ENCODE measurements around the gene DMBX1.

Gene DMBX1

DNA sequence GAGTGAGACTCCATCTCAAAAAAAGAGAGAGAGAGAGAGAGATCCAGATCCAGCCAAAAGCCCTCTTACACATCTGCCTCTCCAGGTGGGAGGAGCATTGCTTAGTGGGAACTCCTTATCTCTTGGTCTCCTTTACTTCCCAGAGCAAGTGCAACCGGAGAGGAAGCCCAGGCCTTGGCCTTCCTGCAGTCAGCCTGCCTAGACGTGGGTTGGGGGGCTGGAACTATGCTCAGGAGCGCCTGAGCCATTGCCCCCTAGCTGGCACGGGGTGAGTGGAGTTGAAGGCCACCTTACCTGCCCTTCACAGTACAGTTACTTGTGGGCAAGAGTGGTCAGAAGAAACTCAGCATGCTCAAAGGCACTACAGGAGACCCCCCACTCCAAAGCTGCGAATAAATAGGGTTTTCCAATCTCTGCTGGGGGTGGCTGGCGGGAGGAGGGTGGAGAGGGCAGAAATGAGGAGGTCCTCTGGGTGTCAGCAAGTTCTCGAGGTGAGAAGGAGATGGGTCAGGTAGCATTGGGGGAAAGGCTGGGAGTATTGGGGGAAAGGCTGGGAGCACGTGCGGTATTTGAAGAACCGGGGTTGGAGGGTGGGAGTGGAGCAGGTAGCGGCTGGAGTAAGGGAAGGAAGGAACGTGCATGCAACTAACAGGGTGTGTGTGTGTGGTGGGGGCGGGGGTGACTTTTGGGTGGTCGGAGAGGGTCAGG, 4.7 kb upstream of the DMBX1 start:
- FAIRE-seq = no peak

DNA sequence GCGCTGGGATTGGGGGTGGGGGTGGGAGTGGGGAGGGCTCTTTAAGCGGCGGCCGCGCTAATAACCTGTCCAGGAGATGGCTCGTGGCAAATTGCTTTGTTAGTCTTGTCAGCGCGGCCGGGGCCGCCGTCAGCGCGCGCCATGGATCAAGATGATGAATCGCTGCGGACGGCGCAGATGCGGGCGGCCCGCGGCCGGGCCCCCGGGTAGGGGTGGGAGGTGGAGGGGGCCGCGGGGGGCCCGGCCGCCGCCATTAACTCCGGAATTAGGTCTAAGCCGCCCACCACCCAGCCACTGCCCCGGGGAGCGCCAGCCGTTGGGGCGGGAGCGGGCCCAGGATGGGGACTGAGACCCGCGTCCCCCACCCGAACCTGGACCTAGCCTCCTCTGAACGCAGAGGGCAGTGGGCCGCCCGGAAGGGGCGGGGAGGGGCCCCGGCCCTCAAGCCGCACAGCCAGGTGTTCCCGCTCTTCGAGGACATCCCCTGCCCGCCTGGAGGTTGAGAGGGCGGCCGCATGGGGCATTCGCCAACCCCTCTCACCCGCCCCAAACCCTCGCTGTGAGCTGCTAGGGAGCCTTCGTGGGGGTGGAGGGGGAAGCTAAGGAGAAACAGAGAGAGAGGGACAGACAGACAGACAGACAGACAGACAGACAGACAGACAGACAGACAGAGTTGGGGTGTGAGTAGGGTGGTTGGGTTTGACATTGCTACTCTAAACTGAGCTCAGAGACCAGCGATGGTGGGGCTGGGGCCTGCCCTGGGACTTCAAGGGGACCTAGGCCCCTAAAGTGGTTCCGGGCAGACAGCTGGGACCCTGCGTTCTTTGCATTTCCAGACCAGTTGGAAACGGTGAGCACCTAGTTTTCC, 3.8 kb upstream of the DMBX1 start:
- no peak for FAIRE-seq

DNA sequence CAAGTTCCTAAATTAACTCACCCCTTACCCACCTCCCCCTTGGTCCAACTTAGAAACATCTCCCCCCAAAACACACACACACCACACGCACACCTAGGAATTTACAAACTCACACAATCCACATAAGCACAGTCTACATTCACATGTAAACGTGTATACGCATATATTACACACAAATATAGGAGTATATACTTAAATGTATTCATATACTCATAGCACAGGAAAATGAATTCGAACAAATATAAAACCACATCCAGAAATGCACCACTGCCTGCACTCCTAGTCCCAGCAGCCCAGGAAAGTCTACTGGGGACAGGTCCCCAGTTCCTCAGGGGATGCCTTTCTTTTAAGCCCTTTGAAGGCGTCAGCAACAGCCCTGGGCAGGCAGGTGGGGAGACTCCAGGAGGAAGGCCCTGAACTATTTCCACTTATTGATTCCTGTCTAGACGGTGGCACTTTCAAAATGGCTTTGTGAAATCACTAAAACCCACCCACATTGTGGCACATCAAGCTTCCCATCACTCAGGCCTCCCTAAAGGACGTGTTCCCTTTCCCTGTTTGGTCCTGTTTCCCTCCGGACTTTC, 3.1 kb upstream of the DMBX1 start:
- no peak for FAIRE-seq

DNA sequence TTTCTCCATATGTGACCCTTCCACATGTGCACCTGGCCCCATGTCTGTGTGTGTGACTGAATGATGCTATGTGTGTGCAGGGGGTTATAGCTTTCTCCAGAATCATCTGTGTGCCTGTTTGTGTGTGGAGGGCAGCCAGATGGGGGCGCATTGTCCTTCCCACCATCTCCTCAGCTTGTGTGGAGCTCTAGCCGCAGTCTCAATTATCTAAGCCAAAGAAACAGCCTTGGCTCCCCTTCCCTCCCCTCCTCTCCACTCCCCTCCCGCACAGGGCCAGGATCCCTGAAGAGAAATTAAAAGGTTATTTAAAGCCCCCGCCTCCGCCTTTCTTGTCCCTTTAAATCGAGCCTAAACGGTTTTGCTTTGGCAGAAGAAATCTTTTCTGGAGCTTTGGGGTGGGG, 1.8 kb upstream of the DMBX1 start:
- no peak for FAIRE-seq

DNA sequence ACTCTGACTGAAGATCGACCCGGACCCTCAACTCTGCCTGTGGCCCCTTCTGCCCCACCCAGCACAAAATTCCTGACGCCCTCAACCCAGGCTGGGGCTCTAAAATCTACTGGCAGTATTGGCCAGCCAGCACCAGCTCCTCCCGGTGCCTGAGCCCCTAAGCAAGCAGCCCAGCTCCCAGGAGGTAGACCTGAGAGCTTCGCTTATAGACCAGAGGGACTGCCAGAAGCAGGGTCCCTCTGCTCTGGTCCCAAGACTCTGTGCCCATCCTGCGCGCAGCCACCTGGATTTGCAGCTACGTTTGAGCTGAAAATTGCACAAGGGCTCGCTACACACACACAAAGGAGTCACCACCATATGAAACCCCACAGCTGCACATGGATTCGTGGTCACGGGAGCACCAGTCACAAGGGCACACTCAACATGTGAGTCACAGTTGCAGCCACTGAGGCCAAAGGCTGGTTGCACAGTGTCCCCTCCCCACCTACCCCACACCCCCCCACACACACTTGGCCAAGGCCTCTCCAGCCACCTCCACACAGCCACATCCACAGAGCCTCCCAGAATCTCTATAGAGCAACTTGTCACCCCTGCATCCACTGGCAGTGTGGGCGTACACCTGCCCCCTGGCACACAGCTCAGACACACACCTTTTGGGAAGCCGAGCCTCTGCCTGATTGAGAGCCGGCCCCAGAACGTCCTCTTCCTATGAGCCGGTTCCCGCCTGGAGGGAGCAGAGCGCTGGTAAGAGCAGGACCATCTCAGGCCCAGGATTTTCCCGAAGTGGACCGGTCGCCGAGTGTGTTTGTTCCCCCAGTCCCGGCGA, 1.1 kb upstream of the DMBX1 start:
- no peak for FAIRE-seq

DNA sequence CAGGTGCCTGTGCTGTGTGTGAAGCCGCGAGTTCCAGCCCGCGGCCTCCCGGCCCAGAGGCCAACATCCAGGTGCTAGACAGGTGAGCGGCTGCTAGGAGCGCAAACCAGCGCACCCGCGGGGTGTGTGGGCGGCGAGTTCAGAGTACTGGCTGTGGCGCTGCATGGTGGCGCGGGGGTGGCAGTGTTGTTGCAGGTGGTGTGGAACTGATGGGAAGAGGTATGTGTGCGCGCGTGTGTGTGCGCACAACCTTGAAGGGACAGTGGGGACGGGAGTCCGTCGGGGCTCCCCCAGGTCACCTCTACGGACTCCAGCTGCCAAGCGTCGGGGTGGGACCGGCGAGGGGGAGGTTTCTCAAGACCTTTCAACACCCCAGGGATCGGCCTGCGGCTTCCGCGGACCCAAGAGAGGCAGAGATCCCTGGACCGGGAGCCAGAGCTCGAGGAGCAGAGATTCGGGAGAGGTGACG, 433 bp upstream of the DMBX1 start:
- no peak for FAIRE-seq

DNA sequence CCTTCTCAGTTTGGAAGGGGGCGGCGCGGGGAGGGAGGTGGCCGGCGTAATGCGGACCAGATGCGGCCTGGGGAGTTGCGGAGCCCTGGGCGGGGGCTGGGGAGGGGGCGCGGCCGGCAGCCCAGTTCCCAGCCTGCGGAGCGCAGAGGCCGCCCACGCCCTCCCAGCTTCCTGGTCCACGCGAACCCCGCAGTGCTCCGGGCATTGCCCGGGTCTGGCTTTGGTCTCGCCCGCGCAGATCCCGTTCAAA, 695 bp downstream of the DMBX1 start:
- FAIRE-seq = no peak

DNA sequence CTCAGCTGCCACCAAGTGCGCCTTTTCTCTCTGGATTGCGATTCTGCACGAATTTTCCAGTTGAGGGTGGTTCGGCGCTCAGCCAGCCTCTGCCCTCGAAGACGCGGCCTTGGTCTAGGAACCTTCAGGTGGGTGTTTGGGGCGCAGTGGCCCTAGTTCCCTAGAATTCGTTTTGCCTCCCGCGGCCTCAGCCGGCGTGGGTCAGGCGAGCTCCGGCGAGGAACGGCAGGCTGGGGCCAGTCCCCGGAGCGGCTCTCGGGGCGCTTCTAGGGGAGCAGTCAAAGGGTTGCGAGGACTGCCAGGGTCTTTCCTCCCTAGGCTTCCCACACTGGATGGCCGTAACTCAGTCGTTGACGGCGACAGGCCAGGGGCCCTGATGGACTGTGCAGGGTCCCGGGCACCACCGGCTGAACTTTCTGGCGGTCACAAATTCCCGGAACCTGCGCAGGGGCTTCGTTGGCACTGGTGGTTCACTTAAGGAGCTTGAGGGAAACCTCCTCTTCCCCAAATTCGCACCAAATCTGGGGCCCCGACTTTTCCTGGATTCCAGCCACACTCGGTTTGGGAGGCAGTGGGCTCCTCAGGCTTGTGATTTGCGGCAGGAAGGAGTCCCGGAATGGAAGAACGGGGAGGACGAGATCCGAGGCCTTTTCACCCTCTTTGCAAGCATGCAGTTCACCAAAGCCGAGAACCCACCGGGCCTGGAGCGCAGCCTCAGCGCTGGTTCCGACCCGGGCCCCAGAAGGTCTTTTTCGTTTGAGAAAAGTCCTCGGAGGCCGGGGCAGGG, 1.2 kb downstream of the DMBX1 start:
- FAIRE-seq = no peak

DNA sequence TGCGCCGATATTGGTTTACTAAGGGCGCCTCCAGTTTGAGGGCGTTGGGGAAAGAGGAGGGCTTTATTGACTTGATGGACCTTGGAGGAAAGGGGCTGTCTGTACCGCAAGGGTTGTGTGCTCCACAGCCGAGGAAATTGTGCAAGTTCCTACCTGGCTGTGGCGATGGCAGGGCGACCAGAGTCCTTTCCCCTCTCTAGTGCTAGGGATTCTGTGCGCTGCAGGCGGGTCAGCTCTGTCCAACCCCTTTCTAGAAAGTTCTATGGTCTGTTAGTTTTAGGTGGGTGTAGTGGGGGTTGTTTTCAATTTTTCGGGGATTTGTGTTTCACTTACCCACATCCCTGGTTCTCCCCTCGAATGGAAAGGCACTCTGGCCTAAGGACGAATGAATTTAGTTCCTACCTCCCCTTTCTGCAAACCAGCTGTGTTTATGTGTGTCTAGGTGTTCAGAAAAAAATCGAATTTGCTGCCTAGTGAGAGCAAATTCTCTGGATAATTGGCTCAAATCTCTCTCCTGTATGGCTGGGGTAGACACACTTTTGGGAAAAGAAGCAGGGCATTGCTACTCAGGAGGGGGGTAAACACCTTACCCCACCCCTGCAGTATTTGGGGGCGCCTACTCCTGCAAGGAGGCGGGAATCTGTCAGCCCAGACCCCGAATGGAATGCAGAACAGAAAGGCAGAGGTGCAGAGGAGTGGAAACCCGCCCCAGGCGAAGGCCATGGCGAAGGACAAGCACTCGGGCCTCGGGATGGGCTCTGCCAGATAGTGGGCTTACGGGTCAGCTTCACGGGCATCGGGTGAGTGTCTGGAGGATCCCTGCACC, 2.0 kb downstream of the DMBX1 start:
- FAIRE-seq = no peak

DNA sequence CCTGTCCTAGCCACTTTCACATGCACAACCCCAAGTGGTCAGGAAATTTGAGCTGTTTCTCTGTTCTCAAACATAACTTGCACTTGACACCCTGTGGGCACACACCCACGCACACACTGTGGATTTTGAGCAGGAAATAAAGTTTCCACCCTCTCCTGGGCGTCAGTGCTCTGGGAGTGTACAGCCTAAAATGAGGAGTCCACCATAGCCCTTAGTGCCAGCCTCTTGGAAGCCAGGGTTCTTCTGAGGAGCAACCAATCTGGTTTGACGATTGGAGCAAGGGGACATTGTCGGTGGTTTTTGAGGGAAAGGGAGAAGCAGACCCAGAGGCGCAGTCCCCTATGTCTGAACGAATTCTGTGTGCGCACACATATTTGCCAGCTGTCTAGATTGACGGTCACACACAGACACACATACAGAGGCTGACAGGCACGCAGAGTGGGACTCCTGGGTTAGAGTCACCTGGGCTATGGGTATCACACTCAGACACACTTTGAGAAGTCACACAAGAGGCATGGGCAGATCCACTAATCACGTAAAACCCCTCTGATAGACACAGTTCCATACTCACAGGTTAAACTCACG, 2.7 kb downstream of the DMBX1 start:
- FAIRE-seq = no peak

DNA sequence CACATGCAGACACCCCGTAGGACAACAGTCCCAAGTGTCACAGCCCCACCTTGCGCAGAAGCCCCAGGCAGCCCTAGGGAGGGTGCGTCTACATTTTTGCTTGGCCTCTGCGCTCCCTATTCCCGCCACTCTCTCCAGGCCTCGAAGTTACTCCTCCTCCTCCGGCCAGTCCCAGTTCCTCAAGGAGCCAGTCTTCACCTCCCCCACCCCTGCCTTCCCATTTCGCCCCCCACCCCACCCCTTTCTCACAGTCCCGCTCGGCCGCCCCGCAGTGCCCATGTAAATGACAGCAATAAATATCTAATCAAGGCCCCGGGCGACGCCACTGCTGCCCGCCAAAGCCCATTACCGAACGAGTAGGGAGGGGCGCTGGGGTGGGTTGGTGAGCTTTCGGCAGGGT, 3.2 kb downstream of the DMBX1 start:
- FAIRE-seq = no peak

DNA sequence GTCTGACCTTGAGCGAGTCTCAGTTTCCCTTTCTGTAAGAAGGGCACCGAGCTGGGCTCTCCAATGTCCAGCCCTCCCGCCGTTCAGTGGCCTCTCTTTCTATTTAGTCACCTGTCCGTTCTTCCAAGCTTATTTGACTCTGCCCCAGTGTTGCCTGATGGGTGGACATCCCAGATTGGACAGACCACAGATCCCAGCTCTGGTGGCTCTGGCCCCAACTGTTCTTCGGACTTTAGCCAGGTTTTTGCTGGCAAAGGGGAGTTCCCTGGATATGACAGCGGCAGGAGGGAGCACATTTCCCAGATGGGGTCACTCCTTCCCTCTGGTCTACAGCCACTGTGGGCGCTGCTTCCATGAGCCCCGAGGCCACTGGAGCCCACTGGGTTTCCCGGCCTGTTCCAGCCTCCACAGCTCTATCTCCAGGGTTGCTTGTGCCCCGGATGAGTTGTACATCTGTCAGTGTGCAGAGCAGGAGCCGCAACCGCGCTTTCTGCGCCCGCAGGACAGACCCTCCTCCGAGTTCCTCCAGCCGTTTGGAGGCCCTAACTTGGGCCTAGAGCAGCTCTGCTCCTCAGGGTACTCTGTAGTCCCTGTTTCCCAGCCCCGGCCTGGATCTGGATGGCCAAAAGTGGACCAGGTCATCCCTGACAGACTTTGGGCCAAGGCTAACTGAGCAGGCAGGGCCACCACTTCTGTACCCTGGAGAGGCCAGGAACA, 3.8 kb downstream of the DMBX1 start:
- no peak for FAIRE-seq

DNA sequence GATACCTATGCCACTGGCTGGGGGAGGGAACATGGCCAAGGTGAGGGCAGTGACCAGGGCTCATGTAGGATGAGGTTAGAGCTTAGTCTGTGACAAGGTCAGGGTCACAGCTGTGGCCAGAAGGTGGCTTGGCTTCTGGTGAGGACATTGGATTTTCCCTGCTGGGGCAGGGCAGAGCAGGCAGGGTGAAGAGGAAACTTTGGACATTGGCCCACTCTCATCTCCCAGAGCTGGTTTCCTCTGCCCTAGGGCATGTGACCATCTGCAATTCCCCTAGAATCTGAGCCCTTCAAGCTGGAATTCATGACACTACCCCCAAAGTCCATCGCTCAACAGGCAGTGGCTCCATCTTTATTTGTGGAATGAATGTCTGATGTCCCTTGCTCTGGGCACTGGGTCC, 5.3 kb downstream of the DMBX1 start:
- FAIRE-seq = no peak

DNA sequence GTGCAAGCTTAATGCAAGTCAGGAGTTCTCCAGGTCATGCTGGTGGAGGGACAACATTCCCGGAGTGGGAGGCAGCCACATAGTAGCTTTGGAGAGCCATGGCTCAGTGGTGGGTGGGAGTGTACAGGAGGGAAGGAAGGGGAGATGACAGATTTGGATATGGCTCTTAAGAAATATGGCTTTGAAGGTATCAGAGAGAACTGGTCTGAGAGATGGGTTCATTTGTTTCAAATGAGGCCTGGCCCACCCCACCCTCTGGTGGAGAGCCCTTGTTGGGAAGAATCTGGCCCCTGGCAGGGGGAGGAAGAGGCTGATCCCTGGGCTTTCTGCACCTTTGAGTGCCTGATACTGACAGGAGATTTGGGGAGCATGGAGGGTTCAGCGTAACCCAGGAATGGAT, 6.1 kb downstream of the DMBX1 start:
- FAIRE-seq = no peak

DNA sequence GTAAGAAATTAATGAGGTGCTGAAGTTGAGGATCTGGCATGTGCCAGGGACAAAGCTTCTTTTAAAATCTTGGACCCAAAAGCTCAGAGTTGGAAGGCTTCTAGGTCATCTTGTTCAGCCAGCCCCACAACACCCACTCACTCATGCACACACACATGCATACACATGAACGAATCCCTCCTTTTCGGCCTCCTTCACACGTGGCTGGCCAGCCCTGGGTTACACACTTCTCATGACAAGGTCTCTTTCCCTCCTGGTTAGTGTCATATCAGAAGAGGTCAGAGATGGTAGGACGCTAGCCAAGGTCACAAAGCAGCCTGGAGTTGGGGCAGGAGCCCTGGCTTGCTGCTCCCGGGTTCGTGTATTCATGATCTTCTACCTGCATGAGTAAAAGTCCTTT, 6.9 kb downstream of the DMBX1 start:
- FAIRE-seq = no peak

DNA sequence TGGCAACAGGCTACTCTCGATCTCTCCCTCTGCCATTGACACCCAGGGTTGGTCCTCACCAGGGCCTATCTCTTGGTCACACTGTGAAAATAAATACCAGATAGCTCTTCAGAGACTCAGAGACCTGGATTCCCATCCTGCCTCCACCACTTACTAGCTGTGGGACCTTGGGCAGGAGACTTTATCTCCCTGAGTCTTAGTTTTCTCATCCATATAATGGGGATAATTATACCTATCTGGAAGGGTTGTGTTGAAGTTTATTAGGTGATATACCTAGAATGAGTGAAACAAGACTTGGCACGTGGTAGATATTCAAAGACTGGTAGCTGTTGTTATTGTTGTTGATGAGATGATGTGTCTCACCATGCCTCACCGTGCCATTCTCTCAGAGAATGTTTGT, 7.4 kb downstream of the DMBX1 start:
- FAIRE-seq = no peak

DNA sequence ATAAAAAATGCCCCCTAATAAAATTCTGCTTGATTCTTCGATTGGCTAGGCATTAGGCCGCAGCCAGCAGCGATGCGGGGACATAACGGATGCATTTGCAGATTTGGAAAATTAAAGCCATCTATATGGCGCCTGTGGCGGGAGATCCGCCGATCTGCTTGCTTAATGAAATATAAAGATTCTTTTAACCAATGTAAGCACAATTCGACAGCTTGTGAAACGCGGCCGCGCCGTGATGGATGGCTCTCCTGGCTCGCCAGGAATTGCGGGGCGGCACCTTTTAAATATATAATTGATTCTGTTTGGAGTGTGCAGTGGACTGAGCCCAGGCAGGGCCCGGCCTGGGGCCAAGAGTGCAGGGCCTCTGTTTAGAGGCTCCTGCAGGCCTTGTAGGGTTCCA, 8.0 kb downstream of the DMBX1 start:
- no peak for FAIRE-seq

DNA sequence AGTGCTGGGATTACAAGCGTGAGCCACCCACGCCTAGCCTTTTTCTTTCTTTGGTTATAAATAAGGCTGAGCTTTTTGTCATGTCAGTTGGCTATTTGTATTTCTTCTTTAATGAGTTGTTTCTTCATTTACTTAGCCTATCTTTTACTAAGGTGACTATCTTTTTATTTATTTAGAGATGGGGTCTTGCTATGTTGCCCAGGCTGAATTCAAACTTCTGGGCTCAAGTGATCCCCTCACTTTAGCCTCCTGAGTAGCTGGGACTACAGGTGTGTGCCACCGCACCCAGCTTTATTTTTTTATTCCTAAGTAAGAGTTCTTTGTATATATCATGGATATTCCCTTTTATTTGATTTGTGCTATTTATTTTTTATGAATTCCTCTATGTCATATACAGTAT, 11.9 kb downstream of the DMBX1 start:
- no peak for FAIRE-seq

DNA sequence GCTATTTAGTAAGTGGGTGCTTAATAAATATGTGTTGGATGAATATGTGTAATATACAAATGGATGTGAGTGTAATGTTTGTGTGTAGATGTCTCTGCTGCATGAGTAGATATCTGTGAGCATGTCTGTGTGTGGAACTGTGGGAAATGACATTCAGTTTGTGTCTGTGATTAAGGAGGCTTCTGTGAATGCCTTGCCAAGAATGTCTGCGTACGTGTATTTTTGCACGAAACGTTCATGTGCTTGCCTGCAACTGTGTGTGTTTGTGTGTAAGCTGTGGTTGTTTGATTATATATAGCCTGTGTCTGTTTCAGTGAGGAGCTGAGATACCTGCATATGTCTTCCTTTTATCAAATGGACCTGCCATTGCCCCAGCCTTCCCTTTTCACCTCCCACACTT, 13.8 kb downstream of the DMBX1 start:
- FAIRE-seq = no peak

DNA sequence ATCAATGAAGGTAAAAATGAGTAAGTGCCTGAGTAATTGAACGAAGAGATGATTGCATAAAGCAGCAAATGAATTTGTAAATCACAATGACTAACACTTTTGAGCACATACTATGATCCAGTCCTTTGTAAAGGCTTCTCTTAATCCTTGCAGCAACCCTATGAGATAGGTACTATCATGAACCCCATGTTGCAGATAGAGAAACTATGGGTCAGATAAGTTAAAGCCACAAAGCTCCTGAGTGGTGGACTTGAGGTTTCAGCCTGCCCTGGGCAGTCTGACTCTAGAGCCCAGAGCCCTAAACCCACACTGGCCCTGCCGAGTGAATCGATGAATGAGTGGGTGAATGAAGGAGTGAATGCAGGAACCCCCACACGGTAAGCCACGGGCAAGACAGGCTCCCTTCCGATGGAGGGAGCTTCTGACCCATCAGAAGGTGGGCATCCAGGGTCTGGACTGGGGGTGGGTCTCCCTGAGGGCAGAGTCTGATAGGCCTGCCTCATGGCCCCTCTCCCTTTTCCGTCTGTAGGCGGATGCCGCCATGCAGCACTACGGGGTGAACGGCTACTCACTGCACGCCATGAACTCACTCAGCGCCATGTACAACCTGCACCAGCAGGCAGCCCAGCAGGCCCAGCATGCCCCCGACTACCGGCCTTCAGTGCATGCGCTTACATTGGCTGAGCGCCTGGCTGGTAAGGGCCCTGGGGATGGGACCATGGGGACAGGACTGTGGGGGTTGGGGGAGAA, 17.0 kb downstream of the DMBX1 start:
- FAIRE-seq = no peak

Measured in G401.6 (cell line).